ENCODE measurements around the gene IL20RB.
"Not testable (repeated sequence)": the region's sequence is repeated elsewhere in the genome, so short reads cannot be mapped to it uniquely, and the experiment has no call there.

DNA sequence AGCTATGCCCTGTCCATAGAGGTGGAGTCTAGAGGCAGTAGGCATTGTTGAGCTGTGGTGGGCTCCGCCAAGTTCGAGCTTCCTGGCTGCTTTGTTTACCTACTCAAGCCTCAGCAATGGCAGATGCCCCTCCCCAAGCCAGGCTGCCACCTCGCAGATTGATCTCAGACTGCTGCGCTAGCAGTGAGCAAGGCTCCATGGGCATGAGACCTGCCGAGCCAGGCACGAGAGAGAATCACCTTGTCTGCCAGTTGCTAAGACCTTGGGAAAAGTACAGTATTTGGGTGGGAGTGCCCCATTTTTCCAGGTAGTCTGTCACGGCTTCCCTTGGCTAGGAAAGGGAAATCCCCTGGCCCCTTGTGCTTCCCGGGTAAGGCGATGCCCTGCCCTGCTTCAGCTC, 49.6 kb downstream of the IL20RB start:
- TF ChIP-seq SMC3, POLR2A (IDR thresholded peaks at IDR 0.05; ENCODE audit: low read depth, low read length): not testable (repeated sequence)
- TF ChIP-seq, protein P1, sequence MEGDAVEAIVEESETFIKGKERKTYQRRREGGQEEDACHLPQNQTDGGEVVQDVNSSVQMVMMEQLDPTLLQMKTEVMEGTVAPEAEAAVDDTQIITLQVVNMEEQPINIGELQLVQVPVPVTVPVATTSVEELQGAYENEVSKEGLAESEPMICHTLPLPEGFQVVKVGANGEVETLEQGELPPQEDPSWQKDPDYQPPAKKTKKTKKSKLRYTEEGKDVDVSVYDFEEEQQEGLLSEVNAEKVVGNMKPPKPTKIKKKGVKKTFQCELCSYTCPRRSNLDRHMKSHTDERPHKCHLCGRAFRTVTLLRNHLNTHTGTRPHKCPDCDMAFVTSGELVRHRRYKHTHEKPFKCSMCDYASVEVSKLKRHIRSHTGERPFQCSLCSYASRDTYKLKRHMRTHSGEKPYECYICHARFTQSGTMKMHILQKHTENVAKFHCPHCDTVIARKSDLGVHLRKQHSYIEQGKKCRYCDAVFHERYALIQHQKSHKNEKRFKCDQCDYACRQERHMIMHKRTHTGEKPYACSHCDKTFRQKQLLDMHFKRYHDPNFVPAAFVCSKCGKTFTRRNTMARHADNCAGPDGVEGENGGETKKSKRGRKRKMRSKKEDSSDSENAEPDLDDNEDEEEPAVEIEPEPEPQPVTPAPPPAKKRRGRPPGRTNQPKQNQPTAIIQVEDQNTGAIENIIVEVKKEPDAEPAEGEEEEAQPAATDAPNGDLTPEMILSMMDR (conservative IDR thresholded peaks at IDR 0.05; ENCODE audit: low read depth, low read length), result not testable (repeated sequence)

Data from IMR-90 (cell line).